CD4-positive, alpha-beta memory T cell (primary cell): Measurements from ENCODE around the gene GFOD1. TPM values are rescaled to one million over a fixed set of nuclear protein-coding genes. Genes with fewer than 3 reads are reported as not detected.
A peak's percentile ranks its signal among the peaks of the same experiment; 100 is the strongest.

Experiments used
- CTCF ChIA-PET: fragments of 350-600 bp; sonication (Branson Sonifier 250); formaldehyde crosslinking; loops from one replicate; lab custom pipeline; 2021; ENCODE audit warnings: inconsistent platforms; ENCODE audit not compliant: partially characterized antibody; lab: Charles Lee
- POLR2A ChIA-PET: fragments of 350-600 bp; sonication (Branson Sonifier 250); formaldehyde crosslinking; loops from one replicate; lab custom pipeline; 2021; ENCODE audit not compliant: partially characterized antibody; lab: Charles Lee
- DNase-seq, 5 donors: peaks; one replicate each; pipeline versions ENCODE4 v3.0.0 to v3.0.0-alpha.2; 2020 to 2022; ENCODE audit warnings: mixed read lengths in 1 of 5
- H3K27ac ChIP-seq: one replicate; pipeline ENCODE4 v1.7.0; 2013; ENCODE audit warnings: low read depth, low read length
- H3K27me3 ChIP-seq: 2 replicates; pipeline ENCODE4 v1.7.0; 2013; ENCODE audit warnings: mild to moderate bottlenecking, low read length, moderate library complexity; ENCODE audit not compliant: insufficient read depth
- H3K36me3 ChIP-seq: 2 replicates; pipeline ENCODE4 v1.7.0; 2013; ENCODE audit warnings: mild to moderate bottlenecking, low read length, moderate library complexity; ENCODE audit not compliant: insufficient read depth
- H3K4me1 ChIP-seq: 2 replicates; pipeline ENCODE4 v1.7.0; 2013; ENCODE audit warnings: mild to moderate bottlenecking, low read length, moderate library complexity; ENCODE audit not compliant: insufficient read depth
- H3K4me3 ChIP-seq, 2 donors: one replicate each; pipeline ENCODE4 v1.7.0; 2013; ENCODE audit warnings: low read length in 2 of 2, mild to moderate bottlenecking in 1 of 2
- H3K9me3 ChIP-seq, 2 donors: one replicate each; pipeline ENCODE4 v1.7.0; 2013; ENCODE audit warnings: low read length in 2 of 2, control low read depth in 1 of 2; ENCODE audit not compliant: control insufficient read depth in 1 of 2
- H3K27ac Mint-ChIP-seq, 7 donors: one replicate each; pipeline ENCODE4 v1.8.0; 2020 to 2021; ENCODE audit warnings: mixed read lengths in 7 of 7, mild to moderate bottlenecking in 6 of 7, inconsistent platforms in 3 of 7, moderate library complexity in 3 of 7
- H3K27me3 Mint-ChIP-seq, 2 donors: one replicate each; pipeline ENCODE4 v1.8.0; 2020 to 2021; ENCODE audit warnings: mixed read lengths in 2 of 2
- H3K36me3 Mint-ChIP-seq, 2 donors: one replicate each; pipeline ENCODE4 v1.8.0; 2020 to 2021; ENCODE audit warnings: mixed read lengths in 2 of 2, inconsistent platforms in 1 of 2, mild to moderate bottlenecking in 1 of 2
- H3K4me1 Mint-ChIP-seq, 4 donors: one replicate each; pipeline ENCODE4 v1.8.0; 2020 to 2021; ENCODE audit warnings: mixed read lengths in 4 of 4, mild to moderate bottlenecking in 1 of 4
- H3K4me3 Mint-ChIP-seq, 8 donors: one replicate each; pipeline ENCODE4 v1.8.0; 2020 to 2021; ENCODE audit warnings: mixed read lengths in 8 of 8, mild to moderate bottlenecking in 7 of 8, moderate library complexity in 6 of 8, inconsistent platforms in 3 of 8
- H3K9me3 Mint-ChIP-seq, 8 donors: one replicate each; pipeline ENCODE4 v1.8.0; 2020 to 2021; ENCODE audit warnings: mixed read lengths in 8 of 8, mild to moderate bottlenecking in 5 of 8, inconsistent platforms in 3 of 8, moderate library complexity in 1 of 8
- intact Hi-C: fragments of 100-400 bp; cut with micrococcal nuclease; formaldehyde crosslinking; loops from one replicate; pipeline ENCODE4 v1.15.1; 2023
- polyA plus RNA-seq, 2 donors: library from polyadenylated mRNA; unstranded; fragments of 300-500 nt; fragmentation: Illumina TruSeq; gene quantifications; one replicate each; pipeline ENCODE4 v1.2.3, GENCODE V29; 2021
- total RNA-seq, 2 experiments: library from RNA; stranded (reverse); gene quantifications; one replicate each; pipeline ENCODE4 v1.2.3, GENCODE V29; 2021

Gene GFOD1
- total and polyA plus RNA-seq, 4 experiments from 2014 or later: 0.95 to 1.1 (median 0.97) TPM; not detected in 1

GRCh38 chr6:13412211-13412610 lies 75.2 kb downstream of the GFOD1 start:
- no peaks in the 10 kb centered on the region for H3K36me3 Mint-ChIP-seq
- no peaks in the 10 kb centered on the region for H3K4me1 ChIP-seq
- no peak overlapping the region for H3K27ac ChIP-seq
- no peak overlapping the region for H3K4me3 ChIP-seq
- no peaks in the 10 kb centered on the region for H3K36me3 ChIP-seq
- H3K9me3 ChIP-seq: no peaks in the 10 kb centered on the region
- no peaks in the 10 kb centered on the region for H3K9me3 Mint-ChIP-seq
- no peak for DNase-seq
- peak overlapping the region in 1 of 7 donors; percentile 29 for H3K27ac Mint-ChIP-seq
- ChIA-PET CTCF (interaction anchor here (1.6 kb wide), 1 partner anchor 163 kb away, joined by 4 read pairs; the partner anchor contains the start of gene SIRT5), POLR2A (no interaction called here)
- intact Hi-C loops: no loop called here
- H3K4me3 Mint-ChIP-seq: no peak overlapping the region
- H3K27me3 Mint-ChIP-seq: no peaks in the 10 kb centered on the region
- no peaks in the 10 kb centered on the region for H3K4me1 Mint-ChIP-seq
- H3K27me3 ChIP-seq: no peaks in the 10 kb centered on the region

GRCh38 chr6:13411484-13411883 lies 75.9 kb downstream of the GFOD1 start:
- Histone ChIP-seq H3K9me3 (no peaks in the 10 kb centered on the region), H3K4me1 (no peaks in the 10 kb centered on the region), H3K36me3 (no peaks in the 10 kb centered on the region), H3K27ac (no peak overlapping the region), H3K27me3 (no peaks in the 10 kb centered on the region), H3K4me3 (no peak overlapping the region)
- intact Hi-C loops: no loop called here
- H3K4me1 Mint-ChIP-seq: no peaks in the 10 kb centered on the region
- H3K4me3 Mint-ChIP-seq: no peak overlapping the region
- no peaks in the 10 kb centered on the region for H3K36me3 Mint-ChIP-seq
- no peak overlapping the region for H3K27ac Mint-ChIP-seq
- POLR2A ChIA-PET: no interaction called here
- DNase-seq: no peak
- no peaks in the 10 kb centered on the region for H3K9me3 Mint-ChIP-seq
- CTCF ChIA-PET: interaction anchor here (0.8 to 1.6 kb wide), 2 partner anchors 18 to 163 kb away, joined by 3 to 4 read pairs; partner anchors contain the start of gene SIRT5
- no peaks in the 10 kb centered on the region for H3K27me3 Mint-ChIP-seq

- Histone ChIP-seq H3K9me3 (no peaks in the 10 kb centered on the region), H3K4me3 (no peak overlapping the region), H3K27me3 (no peaks in the 10 kb centered on the region), H3K36me3 (no peaks in the 10 kb centered on the region), H3K27ac (no peak overlapping the region), H3K4me1 (no peaks in the 10 kb centered on the region)
- H3K4me3 Mint-ChIP-seq: no peak overlapping the region
- no peaks in the 10 kb centered on the region for H3K27me3 Mint-ChIP-seq
- no peaks in the 10 kb centered on the region for H3K36me3 Mint-ChIP-seq
- CTCF ChIA-PET: no interaction called here
- no peaks in the 10 kb centered on the region for H3K9me3 Mint-ChIP-seq
- intact Hi-C loops: no loop called here
- POLR2A ChIA-PET: no interaction called here
- no peaks in the 10 kb centered on the region for H3K4me1 Mint-ChIP-seq
- DNase-seq: no peak
- H3K27ac Mint-ChIP-seq: no peak overlapping the region
Measured at GRCh38 chr6:13409991-13410390, 77.4 kb downstream of the GFOD1 start.

DNA sequence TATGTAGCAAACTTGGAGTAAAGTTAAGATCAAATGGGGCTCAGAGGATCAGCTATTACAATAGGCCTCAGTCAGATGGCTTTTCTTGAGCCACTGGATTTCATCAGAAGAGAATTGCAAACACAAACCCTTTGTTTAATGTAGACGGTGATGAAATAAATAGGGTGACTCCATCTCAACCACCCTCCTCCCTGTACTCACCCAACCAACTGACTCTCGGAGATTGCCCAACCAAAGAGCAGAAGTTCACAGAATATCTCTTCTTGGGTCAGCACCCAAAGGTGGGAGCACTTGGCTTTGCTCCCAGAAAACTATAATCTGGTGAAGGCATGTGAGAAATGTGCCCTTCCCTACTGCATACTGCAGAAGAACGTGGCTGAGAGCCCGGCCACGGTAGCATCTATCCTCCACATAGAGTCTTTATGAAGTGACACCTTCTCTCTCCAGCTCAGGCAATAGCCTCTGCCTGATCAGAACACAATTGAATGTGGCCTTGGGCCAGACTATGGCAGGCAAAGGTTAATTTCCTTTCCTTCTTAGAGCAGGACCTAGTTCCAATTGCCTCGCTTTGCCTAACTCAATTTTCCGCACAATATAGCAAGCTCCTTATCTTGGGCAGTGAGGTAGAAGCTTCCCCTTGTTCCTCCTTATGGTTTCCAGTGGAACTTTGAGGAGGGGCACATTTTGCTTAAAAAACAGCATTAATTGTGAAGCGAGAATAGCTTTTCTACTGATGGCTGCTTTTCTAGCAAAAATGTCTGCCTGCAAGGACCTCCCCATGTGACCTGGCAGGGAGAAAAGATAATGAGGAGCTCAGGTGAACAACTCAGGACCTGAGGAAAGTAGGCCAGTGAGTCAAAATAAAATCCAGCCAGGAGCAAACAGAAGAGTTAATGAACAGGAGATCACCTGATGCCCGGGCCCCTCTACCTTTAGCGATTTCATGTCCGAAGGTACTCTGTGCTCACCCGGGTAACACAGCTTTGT lies 79.4 kb downstream of the GFOD1 start:
- H3K27me3 ChIP-seq: no peaks in the 10 kb centered on the region
- H3K27ac Mint-ChIP-seq: no peak overlapping the region
- no peaks in the 10 kb centered on the region for H3K4me1 Mint-ChIP-seq
- H3K27me3 Mint-ChIP-seq: no peaks in the 10 kb centered on the region
- H3K36me3 ChIP-seq: no peaks in the 10 kb centered on the region
- ChIA-PET POLR2A (no interaction called here), CTCF (no interaction called here)
- intact Hi-C loops: no loop called here
- H3K4me3 ChIP-seq: no peak overlapping the region
- no peaks in the 10 kb centered on the region for H3K9me3 ChIP-seq
- H3K36me3 Mint-ChIP-seq: no peaks in the 10 kb centered on the region
- DNase-seq: no peak
- no peak overlapping the region for H3K27ac ChIP-seq
- no peaks in the 10 kb centered on the region for H3K4me1 ChIP-seq
- no peaks in the 10 kb centered on the region for H3K9me3 Mint-ChIP-seq
- H3K4me3 Mint-ChIP-seq: no peak overlapping the region

DNA sequence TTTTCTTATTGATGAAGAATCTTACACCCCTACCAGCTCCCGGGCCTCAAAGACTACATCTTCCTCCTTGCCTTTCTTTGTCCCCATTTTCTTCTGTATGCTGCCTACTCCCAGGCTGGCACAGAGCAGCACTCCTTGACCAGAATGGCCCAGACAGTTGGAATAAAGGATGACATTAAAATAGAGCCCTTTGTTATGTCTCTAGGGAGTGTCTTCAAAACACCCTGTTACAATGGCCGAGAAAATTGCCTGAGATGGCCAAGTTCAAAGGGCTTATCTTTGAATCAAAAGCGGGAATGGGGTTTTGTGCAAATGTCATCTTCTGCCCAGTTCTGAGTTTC lies 80.1 kb downstream of the GFOD1 start:
- DNase-seq: no peak
- Histone ChIP-seq H3K4me3 (no peak overlapping the region), H3K36me3 (no peaks in the 10 kb centered on the region), H3K4me1 (no peaks in the 10 kb centered on the region), H3K27me3 (no peaks in the 10 kb centered on the region), H3K27ac (no peak overlapping the region), H3K9me3 (no peaks in the 10 kb centered on the region)
- no peaks in the 10 kb centered on the region for H3K27me3 Mint-ChIP-seq
- no peak overlapping the region for H3K27ac Mint-ChIP-seq
- H3K4me3 Mint-ChIP-seq: no peak overlapping the region
- intact Hi-C loops: no loop called here
- H3K36me3 Mint-ChIP-seq: no peaks in the 10 kb centered on the region
- CTCF ChIA-PET: no interaction called here
- H3K9me3 Mint-ChIP-seq: no peaks in the 10 kb centered on the region
- no peaks in the 10 kb centered on the region for H3K4me1 Mint-ChIP-seq
- POLR2A ChIA-PET: no interaction called here

DNA sequence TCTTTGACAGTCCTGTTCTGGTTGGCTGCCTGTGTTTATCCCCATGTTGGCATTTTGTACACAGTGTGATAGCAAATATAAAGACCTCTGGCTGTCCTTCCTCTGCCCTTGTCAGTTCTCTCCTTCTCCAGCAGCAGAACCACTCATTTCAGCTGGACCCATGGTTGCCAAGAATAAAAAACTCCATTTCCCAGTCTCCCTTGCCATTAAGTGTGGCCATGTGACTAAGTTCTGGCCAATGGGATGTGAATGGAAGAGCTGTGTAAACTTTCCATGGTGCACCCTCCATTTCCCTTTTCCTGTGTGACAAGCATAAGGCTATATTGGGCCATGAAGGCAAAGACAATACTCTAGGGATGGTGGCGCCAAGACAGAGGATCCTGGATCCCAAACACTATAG lies 80.6 kb downstream of the GFOD1 start:
- no peaks in the 10 kb centered on the region for H3K9me3 ChIP-seq
- no peaks in the 10 kb centered on the region for H3K36me3 Mint-ChIP-seq
- no peak overlapping the region for H3K4me3 Mint-ChIP-seq
- H3K27me3 Mint-ChIP-seq: peaks cover 0 to 1% of the 10 kb centered on the region in 2 donors
- no peak overlapping the region for H3K4me3 ChIP-seq
- no peaks in the 10 kb centered on the region for H3K9me3 Mint-ChIP-seq
- H3K27me3 ChIP-seq: no peaks in the 10 kb centered on the region
- no peaks in the 10 kb centered on the region for H3K36me3 ChIP-seq
- POLR2A ChIA-PET: no interaction called here
- no peaks in the 10 kb centered on the region for H3K4me1 ChIP-seq
- no peaks in the 10 kb centered on the region for H3K4me1 Mint-ChIP-seq
- DNase-seq: no peak
- intact Hi-C loops: no loop called here
- H3K27ac ChIP-seq: no peak overlapping the region
- H3K27ac Mint-ChIP-seq: no peak overlapping the region
- CTCF ChIA-PET: no interaction called here

- DNase-seq: no peak
- peaks cover 0 to 1% of the 10 kb centered on the region in 2 donors for H3K27me3 Mint-ChIP-seq
- H3K4me1 Mint-ChIP-seq: no peaks in the 10 kb centered on the region
- Histone ChIP-seq H3K27me3 (no peaks in the 10 kb centered on the region), H3K4me3 (no peak overlapping the region), H3K36me3 (no peaks in the 10 kb centered on the region), H3K4me1 (no peaks in the 10 kb centered on the region), H3K27ac (no peak overlapping the region), H3K9me3 (no peaks in the 10 kb centered on the region)
- ChIA-PET CTCF (no interaction called here), POLR2A (no interaction called here)
- H3K36me3 Mint-ChIP-seq: no peaks in the 10 kb centered on the region
- intact Hi-C loops: no loop called here
- no peak overlapping the region for H3K27ac Mint-ChIP-seq
- H3K9me3 Mint-ChIP-seq: no peaks in the 10 kb centered on the region
- no peak overlapping the region for H3K4me3 Mint-ChIP-seq
Measured at GRCh38 chr6:13405961-13406477, 81.4 kb downstream of the GFOD1 start.
